Cardiac muscle cell (in vitro differentiated cells and primary cell): ENCODE measurements around the gene PINLYP. TPM values are rescaled to one million over a fixed set of nuclear protein-coding genes. Genes with fewer than 3 reads are reported as not detected.

Experiments
- DNase-seq, 2 donors: peaks; one replicate each; pipeline versions ENCODE4 v3.0.0 to v3.0.0-alpha.2; 2010 to 2017; ENCODE audit warnings: low read depth in 1 of 2, low spot score in 1 of 2
- H3K27ac ChIP-seq: fragments of 200-600 bp; sonication (generic); 2 replicates; pipeline ENCODE4 v1.5.1; 2016
- H3K27me3 ChIP-seq: fragments of 200-600 bp; sonication (generic); 2 replicates; pipeline ENCODE4 v1.6.0; 2016; ENCODE audit warnings: control low read depth
- H3K36me3 ChIP-seq: fragments of 200-600 bp; sonication (generic); 2 replicates; pipeline ENCODE4 v1.5.1; 2016; ENCODE audit warnings: control low read depth
- H3K4me1 ChIP-seq: fragments of 200-600 bp; sonication (generic); 2 replicates; pipeline ENCODE4 v1.8.1; 2017; ENCODE audit warnings: low read depth, mild to moderate bottlenecking, mixed run types
- H3K4me3 ChIP-seq: fragments of 200-600 bp; sonication (generic); 2 replicates; pipeline ENCODE4 v1.5.1; 2016; ENCODE audit warnings: mild to moderate bottlenecking
- H3K9me3 ChIP-seq: fragments of 200-600 bp; sonication (generic); 2 replicates; pipeline ENCODE4 v1.5.1; 2017; ENCODE audit warnings: low read depth, mild to moderate bottlenecking, control low read depth
- polyA plus RNA-seq: library from polyadenylated mRNA; unstranded; fragments of >200 nt; fragmentation: Nextera tagmentation; extraction: Ambion mirVana; gene quantifications from 2 replicates; pipeline ENCODE4 v1.2.1, GENCODE V29; 2016
- total RNA-seq: library from RNA; depleted of rRNA; stranded (reverse); fragments of >200 nt; gene quantifications from 2 replicates; pipeline ENCODE4 v1.2.3, GENCODE V29; 2016
- TF ChIP-seq, protein P1 (sequence below): IDR thresholded peaks from 2 replicates; pipeline ENCODE4 v1.5.1; 2012; ENCODE audit warnings: low read depth, mild to moderate bottlenecking, low read length

The PINLYP gene
- total and polyA plus RNA-seq, 2 experiments from 2014 or later = 8.7 to 12.1 TPM

DNA sequence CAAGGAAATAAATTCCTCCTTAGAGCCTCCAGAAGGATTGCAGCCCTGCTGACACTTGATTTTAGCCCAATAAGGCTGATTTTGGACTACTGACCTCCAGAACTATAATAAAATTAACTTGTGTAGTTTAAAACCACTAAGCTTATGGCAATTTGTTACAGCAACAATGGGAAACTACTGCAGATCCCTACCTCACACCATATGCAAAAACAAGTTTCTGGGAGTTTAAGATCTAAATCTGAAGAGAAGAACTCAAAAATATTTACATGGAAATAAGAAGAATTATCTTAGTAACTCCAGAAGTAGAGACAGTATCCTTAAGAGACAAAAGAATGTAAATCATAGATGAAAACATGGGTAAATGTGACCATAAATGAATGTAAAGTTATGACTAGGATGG is 36.7 kb upstream of the PINLYP start:
- H3K27me3 ChIP-seq = no peaks in the 10 kb centered on the region
- H3K4me1 ChIP-seq = peaks cover 4% of the 10 kb centered on the region
- H3K9me3 ChIP-seq = no peaks in the 10 kb centered on the region
- no peak overlapping the region for H3K27ac ChIP-seq
- no peak for DNase-seq
- H3K36me3 ChIP-seq = peaks cover 33% of the 10 kb centered on the region
- TF ChIP-seq, protein P1, sequence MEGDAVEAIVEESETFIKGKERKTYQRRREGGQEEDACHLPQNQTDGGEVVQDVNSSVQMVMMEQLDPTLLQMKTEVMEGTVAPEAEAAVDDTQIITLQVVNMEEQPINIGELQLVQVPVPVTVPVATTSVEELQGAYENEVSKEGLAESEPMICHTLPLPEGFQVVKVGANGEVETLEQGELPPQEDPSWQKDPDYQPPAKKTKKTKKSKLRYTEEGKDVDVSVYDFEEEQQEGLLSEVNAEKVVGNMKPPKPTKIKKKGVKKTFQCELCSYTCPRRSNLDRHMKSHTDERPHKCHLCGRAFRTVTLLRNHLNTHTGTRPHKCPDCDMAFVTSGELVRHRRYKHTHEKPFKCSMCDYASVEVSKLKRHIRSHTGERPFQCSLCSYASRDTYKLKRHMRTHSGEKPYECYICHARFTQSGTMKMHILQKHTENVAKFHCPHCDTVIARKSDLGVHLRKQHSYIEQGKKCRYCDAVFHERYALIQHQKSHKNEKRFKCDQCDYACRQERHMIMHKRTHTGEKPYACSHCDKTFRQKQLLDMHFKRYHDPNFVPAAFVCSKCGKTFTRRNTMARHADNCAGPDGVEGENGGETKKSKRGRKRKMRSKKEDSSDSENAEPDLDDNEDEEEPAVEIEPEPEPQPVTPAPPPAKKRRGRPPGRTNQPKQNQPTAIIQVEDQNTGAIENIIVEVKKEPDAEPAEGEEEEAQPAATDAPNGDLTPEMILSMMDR = no peak
- H3K4me3 ChIP-seq = no peak overlapping the region

GRCh38 chr19:43540381-43540780 is 35.2 kb upstream of the PINLYP start:
- Histone ChIP-seq H3K27me3 (no peaks in the 10 kb centered on the region), H3K9me3 (no peaks in the 10 kb centered on the region), H3K4me3 (no peak overlapping the region), H3K4me1 (peaks cover 4% of the 10 kb centered on the region), H3K27ac (no peak overlapping the region), H3K36me3 (peaks cover 39% of the 10 kb centered on the region)
- DNase-seq = no peak
- TF ChIP-seq, protein P1 = no peak

DNA sequence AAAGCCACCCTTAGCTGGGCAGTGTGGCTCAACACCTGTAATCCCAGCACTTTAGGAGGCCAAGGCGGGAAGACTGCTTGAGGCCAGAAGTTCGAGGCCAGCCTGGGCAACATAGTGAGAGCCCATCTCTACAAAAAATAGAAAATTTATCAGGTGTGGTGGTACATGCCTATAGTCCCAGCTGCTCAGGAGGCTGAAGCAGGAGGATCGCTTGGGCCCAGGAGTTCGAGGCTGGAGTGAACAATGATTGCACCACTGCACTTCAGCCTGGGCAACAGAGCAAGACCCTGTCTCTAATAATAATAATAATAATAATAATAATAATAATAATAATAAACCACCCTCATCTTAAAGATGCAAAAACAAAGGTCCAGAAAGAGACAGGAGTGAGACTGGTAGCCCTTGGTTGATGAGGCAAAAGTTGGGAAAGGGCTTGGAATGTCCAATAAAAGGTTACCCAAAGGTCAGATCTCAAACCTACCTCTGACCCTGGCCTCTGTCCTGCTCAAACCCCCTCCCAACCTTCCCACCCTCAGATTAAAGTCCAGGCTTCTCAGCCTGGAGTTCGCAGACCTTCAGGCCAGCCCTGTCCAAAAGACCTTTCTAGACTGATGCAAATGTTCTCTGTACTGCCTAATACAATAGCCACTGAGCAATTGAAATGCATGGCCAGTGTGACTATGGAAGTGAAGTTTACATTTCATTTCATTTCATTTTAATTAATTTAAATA is 33.5 kb upstream of the PINLYP start:
- H3K27me3 ChIP-seq = no peaks in the 10 kb centered on the region
- H3K27ac ChIP-seq = no peak overlapping the region
- no peaks in the 10 kb centered on the region for H3K4me1 ChIP-seq
- DNase-seq = no peak
- H3K4me3 ChIP-seq = no peak overlapping the region
- TF ChIP-seq, protein P1 = no peak
- peaks cover 40% of the 10 kb centered on the region for H3K36me3 ChIP-seq
- no peaks in the 10 kb centered on the region for H3K9me3 ChIP-seq

GRCh38 chr19:43544077-43544476 is 31.5 kb upstream of the PINLYP start:
- Histone ChIP-seq H3K9me3 (no peaks in the 10 kb centered on the region), H3K36me3 (peaks cover 33% of the 10 kb centered on the region), H3K4me1 (no peaks in the 10 kb centered on the region), H3K27me3 (no peaks in the 10 kb centered on the region), H3K4me3 (no peak overlapping the region), H3K27ac (no peak overlapping the region)
- TF ChIP-seq, protein P1 = no peak
- no peak for DNase-seq

- H3K9me3 ChIP-seq = no peaks in the 10 kb centered on the region
- H3K36me3 ChIP-seq = peaks cover 38% of the 10 kb centered on the region
- TF ChIP-seq, protein P1 = no peak
- no peaks in the 10 kb centered on the region for H3K4me1 ChIP-seq
- DNase-seq = no peak
- H3K27me3 ChIP-seq = no peaks in the 10 kb centered on the region
- H3K4me3 ChIP-seq = no peak overlapping the region
- no peak overlapping the region for H3K27ac ChIP-seq
These were observed 30.3 kb upstream of the PINLYP start for GRCh38 chr19:43545276-43545675.
